ENCODE measurements around the gene NTSR1.

Gene NTSR1

GRCh38 chr20:62705627-62706026 is 3.0 kb upstream of the NTSR1 start:
- TF ChIP-seq ZFX (IDR thresholded peaks at IDR 0.05; ENCODE audit: borderline replicate concordance), result no peak
- TF ChIP-seq CTCF (IDR thresholded peaks at IDR 0.05), result no peak
- H3K27ac ChIP-seq, result no peak overlapping the region

GRCh38 chr20:62706344-62706743 is 2.3 kb upstream of the NTSR1 start:
- TF ChIP-seq CTCF (IDR thresholded peaks at IDR 0.05) (no peak), ZFX (IDR thresholded peaks at IDR 0.05; ENCODE audit: borderline replicate concordance) (no peak)
- H3K27ac ChIP-seq, result no peak overlapping the region

DNA sequence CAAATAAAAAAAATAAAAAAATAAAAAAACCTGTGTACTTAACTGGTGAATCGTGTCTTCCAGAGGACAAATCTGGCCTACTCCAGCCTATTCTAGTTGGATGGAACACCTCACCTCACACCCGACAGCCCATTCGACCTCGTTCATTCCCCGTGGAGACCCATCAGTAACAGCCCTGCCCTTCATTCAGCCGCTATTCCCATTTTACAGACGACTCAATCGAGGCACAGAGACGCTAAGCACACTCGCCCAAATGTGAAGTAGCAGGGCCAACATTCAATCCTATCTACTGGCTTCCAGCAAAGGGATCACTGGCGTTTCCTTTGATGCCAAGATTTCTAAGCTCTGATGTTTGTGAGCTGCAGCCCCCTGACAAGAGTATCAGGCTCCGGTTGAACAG is 1.8 kb upstream of the NTSR1 start:
- no peak overlapping the region for H3K27ac ChIP-seq
- TF ChIP-seq ZFX (IDR thresholded peaks at IDR 0.05; ENCODE audit: borderline replicate concordance) (no peak), CTCF (IDR thresholded peaks at IDR 0.05) (no peak)

DNA sequence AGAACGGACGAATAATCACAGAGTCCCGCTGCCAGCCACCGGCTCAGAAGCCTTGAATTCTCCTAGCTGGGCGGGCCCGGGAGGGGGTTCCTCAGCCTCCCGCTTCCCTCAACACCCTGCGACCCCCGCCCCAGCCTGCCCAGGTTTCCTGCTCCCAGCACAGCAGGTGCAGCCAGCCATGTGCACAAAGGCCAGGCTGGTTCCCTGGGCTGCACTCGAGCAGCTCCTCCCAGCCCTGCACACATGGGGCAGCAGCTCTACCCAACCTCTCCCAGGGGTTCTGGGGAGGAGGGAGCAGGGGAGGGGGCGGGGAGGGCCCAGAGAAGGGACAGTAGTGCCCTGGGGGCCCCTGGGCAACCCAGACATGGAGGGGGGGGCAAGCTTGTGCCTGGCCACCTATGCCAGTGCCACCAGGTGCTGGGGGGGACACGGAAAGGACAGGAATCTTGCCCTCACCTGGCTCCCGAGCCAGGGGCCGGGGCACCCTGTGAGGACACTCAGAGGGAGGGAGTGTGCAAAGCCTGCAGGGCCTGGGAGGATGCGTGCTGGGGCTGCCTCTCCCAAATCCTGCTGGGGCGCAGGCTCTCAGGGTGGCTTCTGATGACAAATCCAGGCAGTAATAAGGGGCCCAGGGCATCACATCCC is 1.2 kb upstream of the NTSR1 start:
- H3K27ac ChIP-seq, result no peak overlapping the region
- TF ChIP-seq CTCF (IDR thresholded peaks at IDR 0.05) (no peak), ZFX (IDR thresholded peaks at IDR 0.05; ENCODE audit: borderline replicate concordance) (no peak)

DNA sequence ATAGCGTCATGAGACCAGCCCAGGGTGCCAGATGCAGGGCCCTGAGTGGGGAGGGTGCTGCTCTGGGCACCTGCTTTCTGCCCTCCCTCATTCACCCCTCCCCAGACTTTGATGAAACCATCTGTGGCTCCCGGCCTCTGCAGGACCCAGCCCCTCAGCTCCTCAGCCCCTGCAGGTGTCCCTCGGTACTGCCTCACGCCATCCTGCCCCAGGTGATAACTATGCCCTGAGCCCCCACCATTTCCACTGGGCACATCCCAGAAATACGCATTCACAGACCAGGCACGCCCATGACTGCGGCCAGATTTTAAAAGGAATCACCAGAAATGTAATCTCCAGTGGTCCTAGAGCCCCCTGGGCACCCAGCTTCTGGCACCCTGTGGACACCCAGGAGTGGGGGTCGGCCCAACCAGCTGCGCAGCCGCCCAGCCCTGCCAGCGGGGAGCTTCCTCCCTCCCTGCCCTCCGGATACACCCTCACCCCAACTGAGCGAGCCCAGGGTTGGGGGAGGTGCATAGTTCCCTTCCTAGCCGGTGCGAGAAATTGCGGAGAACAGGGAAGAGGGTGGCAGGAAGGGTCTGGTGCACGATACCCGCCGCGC is 615 bp upstream of the NTSR1 start:
- TF ChIP-seq ZFX (IDR thresholded peaks at IDR 0.05; ENCODE audit: borderline replicate concordance) (no peak), CTCF (IDR thresholded peaks at IDR 0.05) (peak; percentile 26)

DNA sequence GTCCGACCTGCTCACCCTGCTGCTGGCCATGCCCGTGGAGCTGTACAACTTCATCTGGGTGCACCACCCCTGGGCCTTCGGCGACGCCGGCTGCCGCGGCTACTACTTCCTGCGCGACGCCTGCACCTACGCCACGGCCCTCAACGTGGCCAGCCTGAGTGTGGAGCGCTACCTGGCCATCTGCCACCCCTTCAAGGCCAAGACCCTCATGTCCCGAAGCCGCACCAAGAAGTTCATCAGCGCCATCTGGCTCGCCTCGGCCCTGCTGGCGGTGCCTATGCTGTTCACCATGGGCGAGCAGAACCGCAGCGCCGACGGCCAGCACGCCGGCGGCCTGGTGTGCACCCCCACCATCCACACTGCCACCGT is 885 bp downstream of the NTSR1 start:
- TF ChIP-seq ZFX (IDR thresholded peaks at IDR 0.05; ENCODE audit: borderline replicate concordance), result no peak
- no peak for TF ChIP-seq CTCF (IDR thresholded peaks at IDR 0.05)
- no peak overlapping the region for H3K27ac ChIP-seq

More for the DNA sequence above, 615 bp upstream of the NTSR1 start:
- no peak overlapping the region for H3K27ac ChIP-seq

GRCh38 chr20:62710221-62710885 is 1.7 kb downstream of the NTSR1 start:
- no peak overlapping the region for H3K27ac ChIP-seq

More at GRCh38 chr20:62710221-62710885, 1.7 kb downstream of the NTSR1 start:
- TF ChIP-seq ZFX (IDR thresholded peaks at IDR 0.05; ENCODE audit: borderline replicate concordance), result no peak
- no peak for TF ChIP-seq CTCF (IDR thresholded peaks at IDR 0.05)
